ENCODE data around the gene CYP1B1.

GRCh38 chr2:38079116-38080052, 3.4 kb upstream of the CYP1B1 start:
- TF ChIP-seq SP5 (CRISPR knock-in tag; IDR thresholded peaks at IDR 0.05; ENCODE audit: borderline replicate concordance, low read depth) = no peak
- TF ChIP-seq, protein P1, sequence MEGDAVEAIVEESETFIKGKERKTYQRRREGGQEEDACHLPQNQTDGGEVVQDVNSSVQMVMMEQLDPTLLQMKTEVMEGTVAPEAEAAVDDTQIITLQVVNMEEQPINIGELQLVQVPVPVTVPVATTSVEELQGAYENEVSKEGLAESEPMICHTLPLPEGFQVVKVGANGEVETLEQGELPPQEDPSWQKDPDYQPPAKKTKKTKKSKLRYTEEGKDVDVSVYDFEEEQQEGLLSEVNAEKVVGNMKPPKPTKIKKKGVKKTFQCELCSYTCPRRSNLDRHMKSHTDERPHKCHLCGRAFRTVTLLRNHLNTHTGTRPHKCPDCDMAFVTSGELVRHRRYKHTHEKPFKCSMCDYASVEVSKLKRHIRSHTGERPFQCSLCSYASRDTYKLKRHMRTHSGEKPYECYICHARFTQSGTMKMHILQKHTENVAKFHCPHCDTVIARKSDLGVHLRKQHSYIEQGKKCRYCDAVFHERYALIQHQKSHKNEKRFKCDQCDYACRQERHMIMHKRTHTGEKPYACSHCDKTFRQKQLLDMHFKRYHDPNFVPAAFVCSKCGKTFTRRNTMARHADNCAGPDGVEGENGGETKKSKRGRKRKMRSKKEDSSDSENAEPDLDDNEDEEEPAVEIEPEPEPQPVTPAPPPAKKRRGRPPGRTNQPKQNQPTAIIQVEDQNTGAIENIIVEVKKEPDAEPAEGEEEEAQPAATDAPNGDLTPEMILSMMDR (CRISPR knock-in tag; IDR thresholded peaks at IDR 0.05) = no peak
- TF ChIP-seq NR3C1 (CRISPR knock-in tag; IDR thresholded peaks at IDR 0.05) = no peak
- TF ChIP-seq FIP1L1 (IDR thresholded peaks at IDR 0.05; ENCODE audit: borderline replicate concordance, insufficient read depth, low read depth, low read length) = no peak
- TF ChIP-seq HDAC6 (IDR thresholded peaks at IDR 0.05; ENCODE audit: low read depth, low read length) = no peak
- no peak for TF ChIP-seq CHD4 (IDR thresholded peaks at IDR 0.05; ENCODE audit: borderline replicate concordance, low read length)
